ENCODE measurements around the gene DHX58.

The DHX58 gene

GRCh38 chr17:42111265-42111636 lies 1.3 kb downstream of the DHX58 start:
- DNase-seq (ENCODE audit: low read depth in 4 of 4, low spot score in 1 of 4): no peak

- no peak for DNase-seq (ENCODE audit: low read depth in 4 of 4, low spot score in 1 of 4)
These were observed 1.9 kb downstream of the DHX58 start for GRCh38 chr17:42110301-42111264.

- no peak for DNase-seq (ENCODE audit: low read depth in 4 of 4, low spot score in 1 of 4)
These were observed 3.4 kb downstream of the DHX58 start for GRCh38 chr17:42109086-42109485.

- DNase-seq (ENCODE audit: low read depth in 4 of 4, low spot score in 1 of 4): peak; percentile 82 to 95 (median 88)
These were observed 4.6 kb downstream of the DHX58 start for GRCh38 chr17:42107597-42108576.

- no peak for DNase-seq (ENCODE audit: low read depth in 4 of 4, low spot score in 1 of 4)
These were observed 5.4 kb downstream of the DHX58 start for GRCh38 chr17:42107124-42107523.

- no peak for DNase-seq (ENCODE audit: low read depth in 4 of 4, low spot score in 1 of 4)
These were observed 6.5 kb downstream of the DHX58 start for GRCh38 chr17:42106009-42106408.

GRCh38 chr17:42104264-42104663 lies 8.2 kb downstream of the DHX58 start:
- no peak for DNase-seq (ENCODE audit: low read depth in 4 of 4, low spot score in 1 of 4)

GRCh38 chr17:42103221-42103954 lies 9.1 kb downstream of the DHX58 start:
- no peak for DNase-seq (ENCODE audit: low read depth in 4 of 4, low spot score in 1 of 4)

GRCh38 chr17:42101513-42102292 lies 10.8 kb downstream of the DHX58 start:
- peak; percentile 38 to 63 (median 52) for DNase-seq (ENCODE audit: low read depth in 4 of 4, low spot score in 1 of 4)

GRCh38 chr17:42098730-42099399 lies 13.6 kb downstream of the DHX58 start:
- DNase-seq (ENCODE audit: low read depth in 4 of 4, low spot score in 1 of 4): no peak

GRCh38 chr17:42097691-42098631 lies 14.6 kb downstream of the DHX58 start, which contains the start of gene ZNF385C:
Gene ZNF385C, minus strand, starts transcription at chr17:42098473. Its CDS starts 35,417 bp downstream, at chr17:42063056.
- DNase-seq (ENCODE audit: low read depth in 4 of 4, low spot score in 1 of 4): peak in 2 of 4 experiments; percentile 31 to 46

GRCh38 chr17:42096360-42097111 lies 16.0 kb downstream of the DHX58 start:
- no peak for DNase-seq (ENCODE audit: low read depth in 4 of 4, low spot score in 1 of 4)

- DNase-seq (ENCODE audit: low read depth in 4 of 4, low spot score in 1 of 4): no peak
These were observed 18.0 kb downstream of the DHX58 start for GRCh38 chr17:42094375-42095069.

- DNase-seq (ENCODE audit: low read depth in 4 of 4, low spot score in 1 of 4): no peak
These were observed 19.6 kb downstream of the DHX58 start for GRCh38 chr17:42092939-42093338.

- no peak for DNase-seq (ENCODE audit: low read depth in 4 of 4, low spot score in 1 of 4)
These were observed 21.3 kb downstream of the DHX58 start for GRCh38 chr17:42090964-42091790.

- no peak for DNase-seq (ENCODE audit: low read depth in 4 of 4, low spot score in 1 of 4)
These were observed 23.8 kb downstream of the DHX58 start for GRCh38 chr17:42088736-42089135.
